Suprapubic skin (tissue), 4 donors: ENCODE results near the gene HIVEP3. TPM values are rescaled to one million over a fixed set of nuclear protein-coding genes. Genes with fewer than 3 reads are reported as not detected.
A peak's percentile ranks its signal among the peaks of the same experiment; 100 is the strongest.
"Not testable (repeated sequence)": the region's sequence is repeated elsewhere in the genome, so short reads cannot be mapped to it uniquely, and the experiment has no call there.

ENCODE experiments used
- DNase-seq, 2 donors: peaks; one replicate each; pipeline ENCODE4 v3.0.0-alpha.2; 2019; ENCODE audit warnings: low spot score in 2 of 2
- H3K27ac ChIP-seq: fragments of 200-600 bp; sonication (generic); one replicate; pipeline ENCODE4 v1.5.1; 2019
- H3K27me3 ChIP-seq: fragments of 200-600 bp; sonication (generic); one replicate; pipeline ENCODE4 v1.5.1; 2019
- H3K36me3 ChIP-seq: fragments of 200-600 bp; sonication (generic); one replicate; pipeline ENCODE4 v1.5.1; 2019
- H3K4me1 ChIP-seq: fragments of 200-600 bp; sonication (generic); one replicate; pipeline ENCODE4 v1.5.1; 2019
- H3K4me3 ChIP-seq: fragments of 200-600 bp; sonication (generic); one replicate; pipeline ENCODE4 v1.5.1; 2019; ENCODE audit warnings: mild to moderate bottlenecking
- H3K9me3 ChIP-seq: fragments of 200-600 bp; sonication (generic); one replicate; pipeline ENCODE4 v1.5.1; 2019
- CTCF ChIP-seq, 2 donors: fragments of 200-600 bp in 1 of 2; fragments of 450-650 bp in 1 of 2; sonication (generic) in 1 of 2; IDR thresholded peaks; one replicate each; pipeline ENCODE4 v1.5.1; 2016 to 2019; ENCODE audit warnings: antibody characterized with exemption in 2 of 2, mild to moderate bottlenecking in 1 of 2, moderate library complexity in 1 of 2
- EP300 ChIP-seq: sonication (generic); formaldehyde crosslinking; IDR thresholded peaks from one replicate; pipeline ENCODE4 v1.6.1; 2017; ENCODE audit warnings: antibody characterized with exemption
- POLR2A ChIP-seq, 2 donors: fragments of 450-650 bp; IDR thresholded peaks; one replicate each; pipeline ENCODE4 v1.6.1; 2017; ENCODE audit warnings: antibody characterized with exemption in 2 of 2, mild to moderate bottlenecking in 2 of 2, moderate library complexity in 2 of 2
- POLR2AphosphoS5 ChIP-seq, 3 donors: sonication (generic); formaldehyde crosslinking; IDR thresholded peaks; one replicate each; pipeline ENCODE4 v1.6.1; 2017; ENCODE audit warnings: antibody characterized with exemption in 3 of 3
- WGBS: methylation state at CpG from one replicate; pipeline ENCODE4 v1.1.5; 2018; 5-methylcytosine and 5-hydroxymethylcytosine counted together
- total RNA-seq, 4 donors: library from RNA; depleted of rRNA; stranded (reverse); fragments of >200 nt; gene quantifications; one replicate each; pipeline ENCODE4 v1.1.0, GENCODE V29; 2016

Gene HIVEP3
- total RNA-seq, 4 donors from 2014 or later, result 11.3 to 23.9 (median 18.3) TPM

- Histone ChIP-seq H3K27me3 (no peaks in the 10 kb centered on the region), H3K4me3 (no peak overlapping the region), H3K4me1 (no peaks in the 10 kb centered on the region), H3K27ac (no peak overlapping the region), H3K36me3 (no peaks in the 10 kb centered on the region), H3K9me3 (no peaks in the 10 kb centered on the region)
- TF ChIP-seq EP300, result no peak
- no peak for TF ChIP-seq CTCF (IDR thresholded peaks at IDR 0.05)
- no peak for TF ChIP-seq POLR2AphosphoS5 (IDR thresholded peaks at IDR 0.05)
- peak in 1 of 2 donors; percentile 55 for DNase-seq
- 96% methylated on average over 7 of the region's 13 CpGs for WGBS
Observed at GRCh38 chr1:41557751-41558455, 360.8 kb downstream of the HIVEP3 start.

GRCh38 chr1:41554746-41555145, 364.0 kb downstream of the HIVEP3 start:
- DNase-seq, H3K4me1 ChIP-seq, H3K4me3 ChIP-seq, H3K36me3 ChIP-seq, H3K9me3 ChIP-seq, H3K27me3 ChIP-seq, H3K27ac ChIP-seq: not testable (repeated sequence)
- WGBS, result 95% methylated on average over 3 of the region's 5 CpGs

- 74% methylated on average over 7 of the region's 7 CpGs for WGBS
- Histone ChIP-seq H3K4me1 (no peaks in the 10 kb centered on the region), H3K27ac (no peak overlapping the region), H3K27me3 (no peaks in the 10 kb centered on the region), H3K9me3 (no peaks in the 10 kb centered on the region), H3K36me3 (peaks cover 3% of the 10 kb centered on the region), H3K4me3 (no peak overlapping the region)
- peak; percentile 36 to 60 for DNase-seq
- no peak for TF ChIP-seq POLR2AphosphoS5 (IDR thresholded peaks at IDR 0.05)
- no peak for TF ChIP-seq CTCF (IDR thresholded peaks at IDR 0.05)
- no peak for TF ChIP-seq POLR2A (IDR thresholded peaks at IDR 0.05)
- no peak for TF ChIP-seq EP300
Observed at GRCh38 chr1:41547781-41548560, 370.8 kb downstream of the HIVEP3 start.

GRCh38 chr1:41547336-41547735, 371.4 kb downstream of the HIVEP3 start:
- H3K27ac ChIP-seq, result no peak overlapping the region
- no peaks in the 10 kb centered on the region for H3K27me3 ChIP-seq
- no peak overlapping the region for H3K4me3 ChIP-seq
- 71% methylated on average over 6 of the region's 6 CpGs for WGBS
- no peak for TF ChIP-seq CTCF (IDR thresholded peaks at IDR 0.05)
- TF ChIP-seq POLR2AphosphoS5 (IDR thresholded peaks at IDR 0.05), result no peak
- TF ChIP-seq EP300, result no peak
- TF ChIP-seq POLR2A (IDR thresholded peaks at IDR 0.05), result no peak
- peaks cover 4% of the 10 kb centered on the region for H3K36me3 ChIP-seq
- DNase-seq, result peak; percentile 32 to 70
- H3K4me1 ChIP-seq, result no peaks in the 10 kb centered on the region
- no peaks in the 10 kb centered on the region for H3K9me3 ChIP-seq

GRCh38 chr1:41546833-41547135, 371.9 kb downstream of the HIVEP3 start:
- Histone ChIP-seq H3K27ac (no peak overlapping the region), H3K27me3 (no peaks in the 10 kb centered on the region), H3K36me3 (peaks cover 4% of the 10 kb centered on the region), H3K9me3 (no peaks in the 10 kb centered on the region), H3K4me3 (no peak overlapping the region), H3K4me1 (no peaks in the 10 kb centered on the region)
- DNase-seq, result no peak
- 71% methylated on average over 3 of the region's 3 CpGs for WGBS
- no peak for TF ChIP-seq POLR2AphosphoS5 (IDR thresholded peaks at IDR 0.05)
- TF ChIP-seq POLR2A (IDR thresholded peaks at IDR 0.05), result no peak
- no peak for TF ChIP-seq CTCF (IDR thresholded peaks at IDR 0.05)
- no peak for TF ChIP-seq EP300
